GM12878 (cell line): ENCODE results near the gene NPM1. TPM values are rescaled to one million over a fixed set of nuclear protein-coding genes. Genes with fewer than 3 reads are reported as not detected.

Experiments
- ATAC-seq: fragments of 200-7000 bp; cut with Tn5 transposase; 3 replicates; pipeline ENCODE4 v1.9.1; 2020; ENCODE audit warnings: mild to moderate bottlenecking, moderate library complexity
- BruUV-seq: library from RNA; stranded (reverse); fragments of 400-500 nt; replicated peaks from 2 replicates; lab custom pipeline; 2021; lab: Mats Ljungman, UMichigan
- CTCF ChIA-PET: fragments of 300-600 bp; sonication (Branson Sonifier 250); formaldehyde crosslinking; extraction: SDS; loops from one replicate; lab custom pipeline; 2021; ENCODE audit warnings: inconsistent platforms; lab: Yijun Ruan, JAX
- POLR2A ChIA-PET: fragments of 350-600 bp; formaldehyde crosslinking; extraction: SDS; loops from one replicate; lab custom pipeline; 2021; ENCODE audit warnings: inconsistent platforms; lab: Charles Lee
- RAD21 ChIA-PET: fragments of 300-600 bp; sonication (Branson Sonifier 250); formaldehyde crosslinking; loops from one replicate; lab custom pipeline; 2023; ENCODE audit warnings: antibody characterized with exemption; ENCODE audit not compliant: unreplicated experiment; lab: Charles Lee
- SMC1A ChIA-PET: fragments of 300-600 bp; sonication (Branson Sonifier 250); formaldehyde crosslinking; loops from one replicate; lab custom pipeline; 2023; ENCODE audit not compliant: unreplicated experiment, uncharacterized antibody; lab: Charles Lee
- DNase-seq: peaks from one replicate; pipeline ENCODE4 v3.0.0-alpha.2; 2011; ENCODE audit warnings: low read depth, low spot score
- FAIRE-seq: peaks from 3 replicates; lab custom pipeline; 2011; peaks lifted over from hg19 to GRCh38; lab: Jason Lieb, UNC
- H2AFZ ChIP-seq: 2 replicates; pipeline ENCODE4 v1.6.0; 2011; ENCODE audit warnings: low read depth, low read length, control low read depth; ENCODE audit not compliant: control insufficient read depth
- H3K27ac ChIP-seq: 2 replicates; pipeline ENCODE4 v1.5.1; 2011; ENCODE audit warnings: control low read depth; ENCODE audit not compliant: control insufficient read depth, insufficient read depth
- H3K27me3 ChIP-seq, 2 experiments: replicated peaks in 1 of 2; 2 replicates each; pipeline versions ENCODE4 v1.6.0 to v1.6.1; 2011; ENCODE audit warnings: low read length in 1 of 2; ENCODE audit not compliant: control insufficient read depth in 2 of 2, insufficient read depth in 2 of 2
- H3K36me3 ChIP-seq, 2 experiments: 2 replicates each; pipeline ENCODE4 v1.5.1; 2011; ENCODE audit warnings: low read length in 1 of 2; ENCODE audit not compliant: control insufficient read depth in 2 of 2, insufficient read depth in 2 of 2
- H3K4me1 ChIP-seq: 2 replicates; pipeline ENCODE4 v1.6.1; 2011; ENCODE audit warnings: mild to moderate bottlenecking, low read length, moderate library complexity, mixed read lengths; ENCODE audit not compliant: control insufficient read depth, insufficient read depth
- H3K4me2 ChIP-seq: 2 replicates; pipeline ENCODE4 v1.6.0; 2011; ENCODE audit warnings: control low read depth; ENCODE audit not compliant: control insufficient read depth, insufficient read depth
- H3K4me3 ChIP-seq: fragments of 200-600 bp; sonication (generic); 2 replicates; pipeline ENCODE4 v1.5.1; 2016
- H3K79me2 ChIP-seq: 2 replicates; pipeline ENCODE4 v1.6.0; 2011; ENCODE audit warnings: low read length; ENCODE audit not compliant: control insufficient read depth, insufficient read depth
- H3K9ac ChIP-seq: 2 replicates; pipeline ENCODE4 v1.8.0; 2011; ENCODE audit warnings: low read length, control low read depth, mixed read lengths; ENCODE audit not compliant: control insufficient read depth, insufficient read depth
- H3K9me3 ChIP-seq: replicated peaks from 3 replicates; pipeline ENCODE4 v1.5.1; 2011; ENCODE audit warnings: mild to moderate bottlenecking, low read length; ENCODE audit not compliant: control insufficient read depth, insufficient read depth
- H4K20me1 ChIP-seq: 2 replicates; pipeline ENCODE4 v1.6.0; 2011; ENCODE audit not compliant: control insufficient read depth, insufficient read depth
- BCLAF1 ChIP-seq: fragments of 450-650 bp; IDR thresholded peaks from 2 replicates; pipeline ENCODE4 v1.6.1; 2017; ENCODE audit warnings: antibody characterized with exemption, mild to moderate bottlenecking, moderate library complexity
- MTA2 ChIP-seq: fragments of 450-650 bp; IDR thresholded peaks from 2 replicates; pipeline ENCODE4 v1.6.1; 2016; ENCODE audit warnings: low read depth, mild to moderate bottlenecking, moderate library complexity
- NBN ChIP-seq: fragments of 450-650 bp; IDR thresholded peaks from 2 replicates; pipeline ENCODE4 v1.6.1; 2016
- TBL1XR1 ChIP-seq: IDR thresholded peaks from 2 replicates; pipeline ENCODE4 v1.6.1; 2012; ENCODE audit warnings: low read depth, low read length, improper control_type of control experiment
- ZBTB40 ChIP-seq: fragments of 450-650 bp; IDR thresholded peaks from 2 replicates; pipeline ENCODE4 v1.6.1; 2016; ENCODE audit warnings: mild to moderate bottlenecking, moderate library complexity, borderline replicate concordance
- WGBS: methylation state at CpG from one replicate; pipeline ENCODE4 v1.1.6; 2016; ENCODE audit warnings: low lambda C conversion rate; ENCODE audit not compliant: insufficient replicate concordance, insufficient coverage; ENCODE audit errors: missing lambda C conversion rate; 5-methylcytosine and 5-hydroxymethylcytosine counted together
- in situ Hi-C: fragments of 300-500 bp; cut with MboI; formaldehyde crosslinking; loops from 9 replicates; pipeline ENCODE4 v1.14.3; 2018; ENCODE audit warnings: mixed read lengths
- intact Hi-C: fragments of 100-400 bp; cut with micrococcal nuclease; formaldehyde crosslinking; loops from one replicate; pipeline ENCODE4 v1.14.2; 2022; ENCODE audit not compliant: unreplicated experiment
- polyA plus RNA-seq, 11 experiments: library from polyadenylated mRNA; depleted of rRNA in 4 of 11; unstranded in 6 of 11; stranded (reverse) in 5 of 11; fragments of >200 nt; fragmentation: Nextera tagmentation in 4 of 11; fragmentation: Illumina TruSeq in 1 of 11; extraction: Ambion mirVana in 4 of 11; extraction: Trizol in 1 of 11; gene quantifications; 1 replicate in 1 of 11; 2 replicates in 10 of 11; pipeline versions ENCODE4 v1.2.1 to v1.2.3, GENCODE V29; 2011 to 2016; ENCODE audit warnings: inconsistent platforms in 2 of 11, missing spikeins in 2 of 11, low read depth in 1 of 11
- total RNA-seq, 4 experiments: library from RNA; depleted of rRNA in 3 of 4; stranded (reverse); fragments of >200 nt in 3 of 4; fragmentation: Illumina TruSeq in 1 of 4; extraction: Trizol in 1 of 4; gene quantifications; 2 replicates each; pipeline versions ENCODE4 v1.2.1 to v1.2.3, GENCODE V29; 2013 to 2021

NPM1 gene
- total and polyA plus RNA-seq, 10 of the 15 experiments (the other 5 are each of a cell fraction or from before 2014, with no cell fraction given), result 1,843 to 5,466 (median 2,866) TPM

GRCh38 chr5:171386006-171386671, 1.5 kb upstream of the NPM1 start:
- Histone ChIP-seq H3K27ac (no peak overlapping the region), H3K4me3 (no peak overlapping the region), H3K79me2 (peaks cover 37% of the 10 kb centered on the region), H3K36me3 (peaks cover under 1 to 4% of the 10 kb centered on the region in 2 experiments; a peak in 2 of 4 replicates), H3K4me2 (peak overlapping the region; percentile 85; the same call in 1 of the 2 replicates), H3K27me3 (no peaks in the 10 kb centered on the region), H3K9me3 (no peaks in the 10 kb centered on the region), H3K4me1 (no peaks in the 10 kb centered on the region), H2AFZ (peak overlapping the region; percentile 98; the same call in 1 of the 2 replicates), H4K20me1 (peaks cover 13% of the 10 kb centered on the region; the same call in 1 of the 2 replicates), H3K9ac (peak overlapping the region; percentile 91; the same call in 1 of the 2 replicates)
- ChIA-PET RAD21 (no interaction called here), POLR2A (interaction anchor here (0.6 to 1.5 kb wide), 4 partner anchors 9 to 1672 kb away, joined by 3 to 5 read pairs (median 4); no protein-coding TSS in a partner anchor), SMC1A (interaction anchor here (0.6 kb wide), 1 partner anchor 34 kb away, joined by 5 read pairs; no protein-coding TSS in a partner anchor), CTCF (interaction anchor here (1.5 kb wide), 1 partner anchor 19 kb away, joined by 5 read pairs; no protein-coding TSS in a partner anchor)
- ATAC-seq (no peak), FAIRE-seq (no peak), DNase-seq (no peak)
- intact Hi-C loops (no loop called here), in situ Hi-C loops (no loop called here)
- TF ChIP-seq ZBTB40 (no peak), BCLAF1 (no peak), NBN (no peak), MTA2 (no peak), TBL1XR1 (no peak)
- 93% methylated on average over 23 of the region's 25 CpGs for WGBS
- no TSS peak for BruUV-seq
